Measurements from ENCODE around the gene EGLN1.
"Not testable (repeated sequence)": the region's sequence is repeated elsewhere in the genome, so short reads cannot be mapped to it uniquely, and the experiment has no call there.

The EGLN1 gene

DNA sequence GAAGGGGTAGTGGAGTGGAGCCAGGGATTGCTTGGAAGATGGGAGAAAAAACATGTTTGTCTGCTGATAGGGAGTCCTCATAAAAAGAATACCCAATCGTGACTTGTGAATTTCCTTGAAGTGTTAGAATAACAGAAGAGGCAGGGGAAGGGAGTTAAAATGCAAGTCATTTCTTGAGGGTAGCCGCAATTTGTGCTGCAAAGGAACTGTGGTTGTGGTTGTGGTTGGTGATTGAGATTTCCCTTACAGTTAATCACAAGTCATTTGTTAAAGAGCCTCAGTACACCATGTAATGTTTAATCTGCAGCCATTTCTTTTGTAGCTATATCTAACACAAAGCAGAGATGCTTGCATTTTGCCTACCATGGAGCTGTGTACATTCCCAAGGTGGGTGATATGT lies 38.5 kb upstream of the EGLN1 start:
- TF ChIP-seq, protein P1, sequence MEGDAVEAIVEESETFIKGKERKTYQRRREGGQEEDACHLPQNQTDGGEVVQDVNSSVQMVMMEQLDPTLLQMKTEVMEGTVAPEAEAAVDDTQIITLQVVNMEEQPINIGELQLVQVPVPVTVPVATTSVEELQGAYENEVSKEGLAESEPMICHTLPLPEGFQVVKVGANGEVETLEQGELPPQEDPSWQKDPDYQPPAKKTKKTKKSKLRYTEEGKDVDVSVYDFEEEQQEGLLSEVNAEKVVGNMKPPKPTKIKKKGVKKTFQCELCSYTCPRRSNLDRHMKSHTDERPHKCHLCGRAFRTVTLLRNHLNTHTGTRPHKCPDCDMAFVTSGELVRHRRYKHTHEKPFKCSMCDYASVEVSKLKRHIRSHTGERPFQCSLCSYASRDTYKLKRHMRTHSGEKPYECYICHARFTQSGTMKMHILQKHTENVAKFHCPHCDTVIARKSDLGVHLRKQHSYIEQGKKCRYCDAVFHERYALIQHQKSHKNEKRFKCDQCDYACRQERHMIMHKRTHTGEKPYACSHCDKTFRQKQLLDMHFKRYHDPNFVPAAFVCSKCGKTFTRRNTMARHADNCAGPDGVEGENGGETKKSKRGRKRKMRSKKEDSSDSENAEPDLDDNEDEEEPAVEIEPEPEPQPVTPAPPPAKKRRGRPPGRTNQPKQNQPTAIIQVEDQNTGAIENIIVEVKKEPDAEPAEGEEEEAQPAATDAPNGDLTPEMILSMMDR (IDR thresholded peaks at IDR 0.05; ENCODE audit: insufficient read depth, low read length, poor library complexity, severe bottlenecking) = no peak
- DNase-seq (ENCODE audit: extremely low read depth, insufficient read length) = peak; percentile 12
- no peak overlapping the region for H3K4me3 ChIP-seq (replicated peaks; ENCODE audit: low read depth, low read length)
- H3K27me3 ChIP-seq (replicated peaks; ENCODE audit: control insufficient read depth, insufficient read depth, low read length) = no peaks in the 10 kb centered on the region
- no peaks in the 10 kb centered on the region for H3K36me3 ChIP-seq (ENCODE audit: control insufficient read depth, insufficient read depth, low read length)

DNA sequence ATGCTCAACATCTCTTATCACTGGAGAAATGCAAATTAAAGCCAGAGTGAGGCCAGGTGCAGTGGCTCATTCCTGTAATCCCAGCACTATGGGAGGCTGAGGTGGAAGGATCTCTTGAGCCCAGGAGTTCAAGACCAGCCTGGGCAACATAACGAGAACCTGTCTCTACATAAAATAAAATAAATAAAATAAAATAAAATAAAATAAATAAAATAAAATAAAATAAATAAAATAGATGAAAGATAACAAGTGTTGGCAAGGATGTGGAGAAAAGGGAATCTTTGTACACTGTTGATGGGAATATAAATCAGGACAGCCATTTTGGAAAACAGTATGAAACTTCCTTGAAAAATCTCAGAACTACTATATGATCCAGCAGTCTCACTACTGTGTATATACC lies 37.4 kb upstream of the EGLN1 start:
- H3K27me3 ChIP-seq (replicated peaks; ENCODE audit: control insufficient read depth, insufficient read depth, low read length); H3K36me3 ChIP-seq (ENCODE audit: control insufficient read depth, insufficient read depth, low read length); DNase-seq (ENCODE audit: extremely low read depth, insufficient read length); H3K4me3 ChIP-seq (replicated peaks; ENCODE audit: low read depth, low read length): not testable (repeated sequence)

DNA sequence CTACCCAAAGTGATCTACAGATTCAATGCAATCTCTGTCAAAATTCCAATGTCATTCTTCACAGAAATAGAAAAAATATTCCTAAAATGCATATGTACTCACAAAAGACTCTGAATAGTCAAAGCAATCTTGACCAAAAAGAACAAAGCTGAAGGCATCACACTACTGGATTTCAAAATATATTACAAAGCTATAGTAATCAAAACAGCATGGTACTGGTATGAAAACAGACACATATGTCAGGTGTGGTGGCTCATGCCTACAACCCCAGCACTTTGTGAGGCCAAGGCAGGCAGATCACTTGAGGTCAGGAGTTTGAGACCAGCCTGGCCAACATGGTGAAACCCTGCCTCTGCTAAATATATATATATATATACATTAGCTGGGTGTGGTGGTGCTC lies 35.9 kb upstream of the EGLN1 start:
- not testable (repeated sequence) for H3K27me3 ChIP-seq (replicated peaks; ENCODE audit: control insufficient read depth, insufficient read depth, low read length); DNase-seq (ENCODE audit: extremely low read depth, insufficient read length)

DNA sequence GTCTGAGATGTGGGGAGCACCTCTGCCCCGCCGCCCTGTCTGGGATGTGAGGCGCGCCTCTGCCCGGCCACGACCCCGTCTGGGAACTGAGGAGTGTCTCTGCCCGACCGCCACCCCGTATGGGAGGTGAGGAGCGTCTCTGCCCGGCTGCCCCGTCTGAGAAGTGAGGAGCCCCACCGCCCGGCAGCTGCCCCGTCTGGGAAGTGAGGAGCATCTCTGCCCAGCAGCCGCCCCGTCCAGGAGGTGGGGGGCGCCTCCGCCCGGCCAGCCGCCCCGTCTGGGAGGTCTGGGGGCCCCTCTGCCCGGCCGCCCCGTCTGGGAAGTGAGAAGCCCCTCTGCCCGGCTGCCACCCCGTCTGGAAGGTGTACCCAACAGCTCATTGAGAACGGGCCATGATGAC lies 32.0 kb upstream of the EGLN1 start:
- H3K4me3 ChIP-seq (replicated peaks; ENCODE audit: low read depth, low read length); DNase-seq (ENCODE audit: extremely low read depth, insufficient read length); H3K36me3 ChIP-seq (ENCODE audit: control insufficient read depth, insufficient read depth, low read length); H3K27me3 ChIP-seq (replicated peaks; ENCODE audit: control insufficient read depth, insufficient read depth, low read length): not testable (repeated sequence)

More for the DNA sequence above, 35.9 kb upstream of the EGLN1 start:
- not testable (repeated sequence) for H3K36me3 ChIP-seq (ENCODE audit: control insufficient read depth, insufficient read depth, low read length); H3K4me3 ChIP-seq (replicated peaks; ENCODE audit: low read depth, low read length)

DNA sequence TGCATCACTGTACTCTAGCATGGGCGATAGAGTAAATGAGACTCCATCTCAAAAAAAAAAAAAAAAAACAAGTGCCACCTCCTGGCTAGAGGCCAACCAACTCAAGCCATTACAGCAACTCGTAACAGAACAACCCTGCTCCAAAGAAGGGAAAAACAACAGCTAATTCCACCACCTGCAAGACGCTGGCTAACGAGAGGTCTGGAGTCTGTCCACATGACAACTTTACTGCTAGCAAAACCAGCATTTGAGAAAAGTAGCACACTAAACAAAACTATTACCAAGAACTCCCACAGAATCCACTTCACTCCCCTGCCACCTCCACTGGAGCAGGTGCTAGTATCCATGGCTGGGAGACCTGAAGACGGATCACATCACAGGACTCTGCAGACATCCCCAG lies 24.1 kb upstream of the EGLN1 start:
- Histone ChIP-seq H3K27me3 (replicated peaks; ENCODE audit: control insufficient read depth, insufficient read depth, low read length) (no peaks in the 10 kb centered on the region), H3K36me3 (ENCODE audit: control insufficient read depth, insufficient read depth, low read length) (no peaks in the 10 kb centered on the region), H3K4me3 (replicated peaks; ENCODE audit: low read depth, low read length) (no peak overlapping the region)
- TF ChIP-seq, protein P1 (IDR thresholded peaks at IDR 0.05; ENCODE audit: insufficient read depth, low read length, poor library complexity, severe bottlenecking) = no peak
- no peak for DNase-seq (ENCODE audit: extremely low read depth, insufficient read length)

DNA sequence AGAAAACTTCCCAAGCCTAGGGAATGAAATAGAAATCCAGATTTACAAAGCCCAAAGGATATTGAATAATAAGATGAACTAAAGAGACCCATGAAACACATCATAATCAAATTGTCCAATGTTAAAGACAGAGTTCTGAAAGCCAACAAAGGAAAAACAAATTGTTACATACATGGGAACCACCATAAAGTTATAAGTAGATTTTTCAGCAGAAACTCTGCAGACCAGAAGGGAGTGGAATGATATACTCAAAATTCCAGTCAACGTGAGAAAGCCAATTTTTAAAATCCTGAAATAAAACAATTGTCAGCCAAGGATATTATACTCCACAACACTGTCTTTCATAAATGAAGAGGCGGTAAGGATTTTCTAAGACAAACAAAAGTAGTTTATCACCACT lies 22.0 kb upstream of the EGLN1 start:
- DNase-seq (ENCODE audit: extremely low read depth, insufficient read length) = no peak
- H3K27me3 ChIP-seq (replicated peaks; ENCODE audit: control insufficient read depth, insufficient read depth, low read length) = no peaks in the 10 kb centered on the region
- no peaks in the 10 kb centered on the region for H3K36me3 ChIP-seq (ENCODE audit: control insufficient read depth, insufficient read depth, low read length)
- H3K4me3 ChIP-seq (replicated peaks; ENCODE audit: low read depth, low read length) = no peak overlapping the region
- TF ChIP-seq, protein P1 (IDR thresholded peaks at IDR 0.05; ENCODE audit: insufficient read depth, low read length, poor library complexity, severe bottlenecking) = no peak

DNA sequence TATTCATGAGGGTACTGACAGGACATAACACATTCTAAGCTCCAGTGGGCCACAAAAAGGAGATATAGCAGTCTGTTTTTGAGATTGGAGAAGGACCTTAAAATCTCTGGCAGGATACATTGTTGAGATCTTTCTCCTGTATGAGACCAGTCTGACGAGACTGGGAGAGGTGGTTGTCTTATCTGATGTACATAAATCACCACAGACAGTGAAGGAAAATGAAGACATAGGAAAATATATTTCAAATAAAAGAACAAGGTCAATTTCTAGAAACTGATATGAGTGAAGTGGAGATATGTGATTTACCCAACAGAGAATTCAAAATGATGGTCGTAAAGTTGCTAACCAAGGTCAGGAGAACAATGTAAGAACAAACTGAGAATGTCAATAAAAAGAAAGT lies 21.3 kb upstream of the EGLN1 start:
- no peaks in the 10 kb centered on the region for H3K27me3 ChIP-seq (replicated peaks; ENCODE audit: control insufficient read depth, insufficient read depth, low read length)
- TF ChIP-seq, protein P1 (IDR thresholded peaks at IDR 0.05; ENCODE audit: insufficient read depth, low read length, poor library complexity, severe bottlenecking) = no peak
- H3K36me3 ChIP-seq (ENCODE audit: control insufficient read depth, insufficient read depth, low read length) = no peaks in the 10 kb centered on the region
- DNase-seq (ENCODE audit: extremely low read depth, insufficient read length) = no peak
- H3K4me3 ChIP-seq (replicated peaks; ENCODE audit: low read depth, low read length) = no peak overlapping the region
